Anterior cingulate cortex (tissue), 58 donors: ENCODE data around the gene CAMK1D.

Experiments used
- DNase-seq, 58 donors: peaks; one replicate each; lab custom pipeline; 2025; lab: John Stamatoyannopoulos, UW

Gene CAMK1D

GRCh38 chr10:12605580-12606405 lies 256.4 kb downstream of the CAMK1D start:
- DNase-seq = peak in 53 of 58 donors; percentile 11 to 82 (median 43)

GRCh38 chr10:12606461-12606860 lies 257.1 kb downstream of the CAMK1D start:
- no peak for DNase-seq

- no peak for DNase-seq
Measured at GRCh38 chr10:12608761-12609160, 259.4 kb downstream of the CAMK1D start.

- DNase-seq = no peak
Measured at GRCh38 chr10:12609435-12609834, 260.1 kb downstream of the CAMK1D start.

GRCh38 chr10:12613136-12613535 lies 263.8 kb downstream of the CAMK1D start:
- DNase-seq = no peak

GRCh38 chr10:12614177-12614995 lies 265.0 kb downstream of the CAMK1D start:
- no peak for DNase-seq

- DNase-seq = no peak
Measured at GRCh38 chr10:12615296-12616220, 266.2 kb downstream of the CAMK1D start.

- DNase-seq = no peak
Measured at GRCh38 chr10:12617191-12618175, 268.1 kb downstream of the CAMK1D start.

- DNase-seq = no peak
Measured at GRCh38 chr10:12622016-12622415, 272.7 kb downstream of the CAMK1D start.

GRCh38 chr10:12622691-12623090 lies 273.3 kb downstream of the CAMK1D start:
- no peak for DNase-seq

- no peak for DNase-seq
Measured at GRCh38 chr10:12625393-12626023, 276.2 kb downstream of the CAMK1D start.

GRCh38 chr10:12628153-12628552 lies 278.8 kb downstream of the CAMK1D start:
- DNase-seq = no peak

- DNase-seq = no peak
Measured at GRCh38 chr10:12628964-12629766, 279.8 kb downstream of the CAMK1D start.

GRCh38 chr10:12629767-12630165 lies 280.4 kb downstream of the CAMK1D start:
- DNase-seq = no peak

GRCh38 chr10:12631216-12631615 lies 281.9 kb downstream of the CAMK1D start:
- no peak for DNase-seq

GRCh38 chr10:12631787-12632562 lies 282.6 kb downstream of the CAMK1D start:
- no peak for DNase-seq
